Transverse colon (tissue), 4 donors: ENCODE measurements around the gene TAPT1.

Experiments
- POLR2A ChIP-seq: fragments of 450-650 bp; IDR thresholded peaks from one replicate; pipeline ENCODE4 v1.6.1; 2016; ENCODE audit warnings: antibody characterized with exemption, mild to moderate bottlenecking, moderate library complexity
- POLR2AphosphoS5 ChIP-seq, 3 donors: sonication (generic); formaldehyde crosslinking; IDR thresholded peaks; one replicate each; pipeline ENCODE4 v1.6.1; 2016; ENCODE audit warnings: antibody characterized with exemption in 3 of 3
- TF ChIP-seq, protein P1 (sequence below), 5 experiments: fragments of 200-600 bp in 3 of 5; fragments of 450-650 bp in 2 of 5; sonication (generic) in 3 of 5; IDR thresholded peaks; 1 replicate in 2 of 5; 2 replicates in 3 of 5; pipeline ENCODE4 v1.5.1; 2016 to 2017; ENCODE audit warnings: antibody characterized with exemption in 5 of 5, inconsistent platforms in 3 of 5, mild to moderate bottlenecking in 2 of 5, moderate library complexity in 1 of 5

DNA sequence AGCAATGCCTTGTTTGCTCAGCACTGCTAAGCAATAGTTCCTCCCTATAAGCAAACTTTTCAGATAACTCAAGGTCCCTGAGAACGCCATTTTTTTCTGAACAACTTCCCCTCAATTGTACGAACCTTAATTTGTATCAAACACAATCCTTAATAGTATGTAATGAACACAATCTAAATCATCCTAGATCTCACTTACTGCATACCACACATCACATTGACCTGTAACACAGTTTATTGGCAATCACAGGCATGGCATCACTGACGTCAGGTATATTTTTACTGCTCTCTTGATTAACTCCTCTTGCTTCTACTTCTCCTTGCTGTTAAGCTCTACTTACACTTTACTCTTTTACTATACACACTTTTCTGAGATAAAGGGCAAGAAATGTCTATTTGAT, 67.0 kb downstream of the TAPT1 start:
- TF ChIP-seq, protein P1, sequence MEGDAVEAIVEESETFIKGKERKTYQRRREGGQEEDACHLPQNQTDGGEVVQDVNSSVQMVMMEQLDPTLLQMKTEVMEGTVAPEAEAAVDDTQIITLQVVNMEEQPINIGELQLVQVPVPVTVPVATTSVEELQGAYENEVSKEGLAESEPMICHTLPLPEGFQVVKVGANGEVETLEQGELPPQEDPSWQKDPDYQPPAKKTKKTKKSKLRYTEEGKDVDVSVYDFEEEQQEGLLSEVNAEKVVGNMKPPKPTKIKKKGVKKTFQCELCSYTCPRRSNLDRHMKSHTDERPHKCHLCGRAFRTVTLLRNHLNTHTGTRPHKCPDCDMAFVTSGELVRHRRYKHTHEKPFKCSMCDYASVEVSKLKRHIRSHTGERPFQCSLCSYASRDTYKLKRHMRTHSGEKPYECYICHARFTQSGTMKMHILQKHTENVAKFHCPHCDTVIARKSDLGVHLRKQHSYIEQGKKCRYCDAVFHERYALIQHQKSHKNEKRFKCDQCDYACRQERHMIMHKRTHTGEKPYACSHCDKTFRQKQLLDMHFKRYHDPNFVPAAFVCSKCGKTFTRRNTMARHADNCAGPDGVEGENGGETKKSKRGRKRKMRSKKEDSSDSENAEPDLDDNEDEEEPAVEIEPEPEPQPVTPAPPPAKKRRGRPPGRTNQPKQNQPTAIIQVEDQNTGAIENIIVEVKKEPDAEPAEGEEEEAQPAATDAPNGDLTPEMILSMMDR (IDR thresholded peaks at IDR 0.05): no peak
- TF ChIP-seq POLR2A: no peak
- TF ChIP-seq POLR2AphosphoS5 (IDR thresholded peaks at IDR 0.05): peak in 2 of 3 donors; percentile 36 to 59
